GM21526 (cell line): Measurements from ENCODE around the gene TTLL8.

Experiments used
- ATAC-seq: cut with Tn5 transposase; IDR thresholded peaks from one replicate; pipeline ENCODE4 v1.9.1; 2021; ENCODE audit warnings: moderate library complexity; ENCODE audit not compliant: unreplicated experiment, low FRiP score

TTLL8 gene

GRCh38 chr22:50008151-50009040 is 49.7 kb downstream of the TTLL8 start:
- ATAC-seq = no peak

- ATAC-seq = no peak
Measured at GRCh38 chr22:50007057-50007511, 51.0 kb downstream of the TTLL8 start.

- no peak for ATAC-seq
Measured at GRCh38 chr22:50004918-50005317, 53.2 kb downstream of the TTLL8 start.

GRCh38 chr22:50002791-50003190 is 55.3 kb downstream of the TTLL8 start:
- no peak for ATAC-seq

GRCh38 chr22:50001388-50002231 is 56.5 kb downstream of the TTLL8 start:
- no peak for ATAC-seq

- no peak for ATAC-seq
Measured at GRCh38 chr22:50000587-50001387, 57.3 kb downstream of the TTLL8 start.

- ATAC-seq = no peak
Measured at GRCh38 chr22:49999946-50000586, 58.0 kb downstream of the TTLL8 start.

- no peak for ATAC-seq
Measured at GRCh38 chr22:49999063-49999945, 58.8 kb downstream of the TTLL8 start.

- ATAC-seq = no peak
Measured at GRCh38 chr22:49998718-49999062, 59.4 kb downstream of the TTLL8 start.

- no peak for ATAC-seq
Measured at GRCh38 chr22:49997932-49998717, 60.0 kb downstream of the TTLL8 start.

- ATAC-seq = no peak
Measured at GRCh38 chr22:49997251-49997599, 60.9 kb downstream of the TTLL8 start.

- no peak for ATAC-seq
Measured at GRCh38 chr22:49996518-49997250, 61.4 kb downstream of the TTLL8 start.

- ATAC-seq = no peak
Measured at GRCh38 chr22:49996119-49996517, 62.0 kb downstream of the TTLL8 start.

- no peak for ATAC-seq
Measured at GRCh38 chr22:49995361-49996118, 62.6 kb downstream of the TTLL8 start.

- no peak for ATAC-seq
Measured at GRCh38 chr22:49995041-49995360, 63.1 kb downstream of the TTLL8 start.

GRCh38 chr22:49994361-49995040 is 63.6 kb downstream of the TTLL8 start:
- ATAC-seq = no peak
